Activated CD4-positive, alpha-beta T cell treated with anti-CD3 and anti-CD28 coated beads, Interleukin-2, amount 10 ng/mL, durations not matched to agents 7 days and 5 days (primary cell): ENCODE data around the gene RFPL3. TPM values are rescaled to one million over a fixed set of nuclear protein-coding genes. Genes with fewer than 3 reads are reported as not detected.

ENCODE experiments used
- CTCF ChIA-PET: fragments of 350-600 bp; sonication (Branson Sonifier 250); formaldehyde crosslinking; loops from one replicate; lab custom pipeline; 2021; ENCODE audit warnings: antibody characterized with exemption; lab: Charles Lee
- POLR2A ChIA-PET: fragments of 350-600 bp; sonication (Branson Sonifier 250); formaldehyde crosslinking; loops from one replicate; lab custom pipeline; 2021; ENCODE audit warnings: antibody characterized with exemption; lab: Charles Lee
- DNase-seq: peaks from one replicate; pipeline ENCODE4 v3.0.0-alpha.2; 2020
- H3K27ac Mint-ChIP-seq: one replicate; pipeline ENCODE4 v1.8.0; 2021; ENCODE audit warnings: mild to moderate bottlenecking, moderate library complexity, mixed read lengths
- H3K27me3 Mint-ChIP-seq: one replicate; pipeline ENCODE4 v1.8.0; 2021; ENCODE audit warnings: mixed read lengths
- H3K36me3 Mint-ChIP-seq: one replicate; pipeline ENCODE4 v1.8.0; 2021; ENCODE audit warnings: low read depth, mixed read lengths
- H3K4me1 Mint-ChIP-seq: one replicate; pipeline ENCODE4 v1.8.0; 2021; ENCODE audit warnings: mixed read lengths
- H3K4me3 Mint-ChIP-seq: one replicate; pipeline ENCODE4 v1.8.0; 2021; ENCODE audit warnings: mild to moderate bottlenecking, moderate library complexity, mixed read lengths
- H3K9me3 Mint-ChIP-seq: one replicate; pipeline ENCODE4 v1.8.0; 2021; ENCODE audit warnings: mixed read lengths
- total RNA-seq, 2 experiments: library from RNA; stranded (reverse); gene quantifications; one replicate each; pipeline ENCODE4 v1.2.3, GENCODE V29; 2021

Gene RFPL3
- total RNA-seq, 2 experiments from 2014 or later: not detected

- Mint-ChIP-seq H3K9me3 (no peaks in the 10 kb centered on the region), H3K27me3 (no peaks in the 10 kb centered on the region), H3K27ac (no peak overlapping the region), H3K4me1 (peaks cover 2% of the 10 kb centered on the region), H3K36me3 (no peaks in the 10 kb centered on the region), H3K4me3 (no peak overlapping the region)
- CTCF ChIA-PET: no interaction called here
- POLR2A ChIA-PET: no interaction called here
- no peak for DNase-seq
Measured at GRCh38 chr22:32324505-32325415, 32.9 kb upstream of the RFPL3 start.

- DNase-seq: no peak
- Mint-ChIP-seq H3K36me3 (no peaks in the 10 kb centered on the region), H3K27me3 (no peaks in the 10 kb centered on the region), H3K4me3 (no peak overlapping the region), H3K27ac (no peak overlapping the region), H3K4me1 (peaks cover 2% of the 10 kb centered on the region), H3K9me3 (no peaks in the 10 kb centered on the region)
- POLR2A ChIA-PET: no interaction called here
- CTCF ChIA-PET: interaction anchor here (0.9 kb wide), 1 partner anchor 203 kb away, joined by 3 read pairs; no protein-coding TSS in a partner anchor
Measured at GRCh38 chr22:32325416-32325801, 32.3 kb upstream of the RFPL3 start.

- Mint-ChIP-seq H3K4me1 (peaks cover 2% of the 10 kb centered on the region), H3K27ac (no peak overlapping the region), H3K27me3 (no peaks in the 10 kb centered on the region), H3K4me3 (no peak overlapping the region), H3K36me3 (no peaks in the 10 kb centered on the region), H3K9me3 (no peaks in the 10 kb centered on the region)
- DNase-seq: no peak
- POLR2A ChIA-PET: no interaction called here
- CTCF ChIA-PET: interaction anchor here (0.9 kb wide), 1 partner anchor 203 kb away, joined by 3 read pairs; no protein-coding TSS in a partner anchor
Measured at GRCh38 chr22:32325811-32326237, 31.8 kb upstream of the RFPL3 start.

GRCh38 chr22:32326647-32327046 lies 31.0 kb upstream of the RFPL3 start:
- H3K36me3 Mint-ChIP-seq: no peaks in the 10 kb centered on the region
- DNase-seq: no peak
- H3K4me1 Mint-ChIP-seq: peaks cover 2% of the 10 kb centered on the region
- H3K4me3 Mint-ChIP-seq: no peak overlapping the region
- ChIA-PET POLR2A (no interaction called here), CTCF (no interaction called here)
- no peak overlapping the region for H3K27ac Mint-ChIP-seq
- no peaks in the 10 kb centered on the region for H3K9me3 Mint-ChIP-seq
- no peaks in the 10 kb centered on the region for H3K27me3 Mint-ChIP-seq

GRCh38 chr22:32327066-32327465 lies 30.6 kb upstream of the RFPL3 start:
- CTCF ChIA-PET: no interaction called here
- no peak for DNase-seq
- Mint-ChIP-seq H3K4me1 (peaks cover 2% of the 10 kb centered on the region), H3K27ac (no peak overlapping the region), H3K27me3 (no peaks in the 10 kb centered on the region), H3K36me3 (no peaks in the 10 kb centered on the region), H3K4me3 (no peak overlapping the region), H3K9me3 (no peaks in the 10 kb centered on the region)
- POLR2A ChIA-PET: no interaction called here

GRCh38 chr22:32327596-32328171 lies 30.0 kb upstream of the RFPL3 start:
- Mint-ChIP-seq H3K9me3 (no peaks in the 10 kb centered on the region), H3K27ac (no peak overlapping the region), H3K27me3 (no peaks in the 10 kb centered on the region), H3K4me1 (peaks cover 2% of the 10 kb centered on the region), H3K36me3 (no peaks in the 10 kb centered on the region), H3K4me3 (no peak overlapping the region)
- DNase-seq: no peak
- ChIA-PET POLR2A (no interaction called here), CTCF (no interaction called here)

GRCh38 chr22:32328306-32329201 lies 29.1 kb upstream of the RFPL3 start:
- Mint-ChIP-seq H3K4me3 (no peak overlapping the region), H3K27ac (no peak overlapping the region), H3K27me3 (no peaks in the 10 kb centered on the region), H3K9me3 (no peaks in the 10 kb centered on the region), H3K4me1 (no peaks in the 10 kb centered on the region), H3K36me3 (no peaks in the 10 kb centered on the region)
- no peak for DNase-seq
- ChIA-PET CTCF (interaction anchor here (0.5 kb wide), 1 partner anchor 76 kb away, joined by 3 read pairs; no protein-coding TSS in a partner anchor), POLR2A (no interaction called here)

GRCh38 chr22:32329202-32329645 lies 28.4 kb upstream of the RFPL3 start:
- CTCF ChIA-PET: interaction anchor here (0.5 kb wide), 1 partner anchor 77 kb away, joined by 3 read pairs; no protein-coding TSS in a partner anchor
- Mint-ChIP-seq H3K4me1 (no peaks in the 10 kb centered on the region), H3K4me3 (no peak overlapping the region), H3K36me3 (no peaks in the 10 kb centered on the region), H3K9me3 (no peaks in the 10 kb centered on the region), H3K27ac (no peak overlapping the region), H3K27me3 (no peaks in the 10 kb centered on the region)
- POLR2A ChIA-PET: no interaction called here
- DNase-seq: no peak

GRCh38 chr22:32331236-32331917 lies 26.3 kb upstream of the RFPL3 start:
- POLR2A ChIA-PET: no interaction called here
- no peaks in the 10 kb centered on the region for H3K9me3 Mint-ChIP-seq
- no peaks in the 10 kb centered on the region for H3K4me1 Mint-ChIP-seq
- H3K4me3 Mint-ChIP-seq: no peak overlapping the region
- H3K27me3 Mint-ChIP-seq: no peaks in the 10 kb centered on the region
- no peak overlapping the region for H3K27ac Mint-ChIP-seq
- CTCF ChIA-PET: no interaction called here
- no peaks in the 10 kb centered on the region for H3K36me3 Mint-ChIP-seq
- no peak for DNase-seq

- H3K4me1 Mint-ChIP-seq: no peaks in the 10 kb centered on the region
- POLR2A ChIA-PET: no interaction called here
- no peak for DNase-seq
Measured at GRCh38 chr22:32331918-32332725, 25.5 kb upstream of the RFPL3 start.

GRCh38 chr22:32333141-32333768 lies 24.4 kb upstream of the RFPL3 start:
- no peak overlapping the region for H3K4me3 Mint-ChIP-seq
- POLR2A ChIA-PET: no interaction called here

More at GRCh38 chr22:32331918-32332725, 25.5 kb upstream of the RFPL3 start:
- Mint-ChIP-seq H3K36me3 (no peaks in the 10 kb centered on the region), H3K27me3 (no peaks in the 10 kb centered on the region), H3K4me3 (no peak overlapping the region), H3K9me3 (no peaks in the 10 kb centered on the region), H3K27ac (no peak overlapping the region)
- CTCF ChIA-PET: no interaction called here

More at GRCh38 chr22:32333141-32333768, 24.4 kb upstream of the RFPL3 start:
- Mint-ChIP-seq H3K4me1 (no peaks in the 10 kb centered on the region), H3K27ac (no peak overlapping the region), H3K27me3 (peaks cover 4% of the 10 kb centered on the region), H3K9me3 (no peaks in the 10 kb centered on the region), H3K36me3 (no peaks in the 10 kb centered on the region)
- no peak for DNase-seq
- CTCF ChIA-PET: no interaction called here
